ENCODE results near the gene TES. TPM values are rescaled to one million over a fixed set of nuclear protein-coding genes. Genes with fewer than 3 reads are reported as not detected.

Gene TES
- polyA plus RNA-seq, 3 donors, result 21.5 to 28.4 (median 23.4) TPM

DNA sequence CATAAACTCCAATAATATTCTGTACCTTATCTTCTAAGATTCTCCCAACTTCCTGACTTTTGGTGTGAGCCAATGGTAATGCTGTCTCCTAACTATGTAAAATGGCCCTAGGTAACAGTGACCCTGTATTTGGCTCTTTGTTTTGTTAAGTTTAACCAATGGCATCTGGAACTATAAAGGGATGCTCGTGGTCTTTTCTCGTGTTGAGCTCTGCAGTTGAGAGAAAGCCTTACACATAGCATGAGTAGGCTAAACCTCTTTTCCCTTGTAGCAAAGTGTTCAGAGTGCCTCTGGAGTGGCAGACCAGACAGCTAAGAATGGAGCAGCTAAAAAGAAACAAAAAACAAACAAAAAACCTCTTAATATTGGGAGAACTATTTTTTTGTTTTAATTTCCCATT lies 5.2 kb downstream of the TES start:
- no peak overlapping the region for H3K27ac ChIP-seq (ENCODE audit: low read depth, low read length)
- WGBS, 3 donors, result 61 to 89% (median 89%) methylated on average over 2 of the region's 2 CpGs

DNA sequence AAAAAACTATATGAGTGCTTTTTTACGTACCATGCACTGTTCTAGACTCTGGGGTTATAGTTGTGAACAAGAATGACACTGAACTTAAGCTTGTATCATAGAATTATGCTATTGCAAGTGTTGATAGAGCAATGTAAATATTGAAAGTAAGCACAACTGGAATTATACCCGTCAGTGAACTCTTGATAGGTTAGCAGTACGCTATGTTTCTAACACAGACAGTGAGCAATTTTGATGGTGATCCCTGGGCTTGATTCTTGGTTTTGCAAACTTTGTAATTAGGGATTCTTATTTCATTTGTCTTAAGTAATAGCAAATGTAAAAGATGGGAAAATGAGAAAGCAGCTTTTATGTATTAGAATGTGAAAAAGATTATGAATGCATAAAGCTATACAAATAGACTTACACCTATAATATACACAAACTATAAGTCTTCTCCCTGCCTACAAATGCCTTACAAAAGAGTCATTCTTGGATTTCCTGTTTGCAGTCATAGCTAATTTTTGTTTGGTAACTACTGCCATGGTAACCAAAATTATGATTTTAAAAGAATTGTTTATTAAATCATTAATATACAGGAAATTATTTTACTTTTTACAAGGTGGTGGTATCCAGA lies 6.7 kb downstream of the TES start:
- 36 to 87% (median 86%) methylated on average over 3 of the region's 3 CpGs for WGBS, 3 donors
- no peak overlapping the region for H3K27ac ChIP-seq (ENCODE audit: low read depth, low read length)

DNA sequence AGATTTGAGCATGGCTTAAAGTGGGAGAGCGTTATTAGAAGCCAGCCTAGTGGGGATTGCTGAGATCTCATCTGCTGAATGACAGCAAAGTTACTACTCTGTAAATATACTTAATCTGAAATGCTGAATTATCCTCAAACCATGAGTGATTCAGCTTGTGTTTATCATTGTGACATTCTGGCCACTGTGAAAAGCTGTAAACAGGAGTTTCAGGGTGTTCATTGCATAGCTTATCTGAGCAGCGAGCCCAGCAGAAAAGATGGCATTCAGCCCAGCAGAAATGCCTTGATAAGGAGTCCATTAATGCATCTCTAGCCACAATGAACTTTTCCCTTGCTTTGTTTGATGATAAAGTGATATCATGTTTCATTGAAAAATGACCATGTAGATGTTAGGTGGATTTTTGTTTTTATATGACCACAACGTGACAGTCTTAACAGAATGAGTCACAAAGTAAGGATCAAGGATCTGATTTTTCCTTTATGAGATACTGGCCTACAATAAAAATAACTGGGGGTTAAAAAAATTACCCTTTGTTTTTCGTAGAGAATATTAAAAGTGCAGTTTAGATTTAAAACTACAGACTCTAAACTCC lies 7.8 kb downstream of the TES start:
- no peak overlapping the region for H3K27ac ChIP-seq (ENCODE audit: low read depth, low read length)
- WGBS, 3 donors, result 31 to 54% (median 41%) methylated on average over 4 of the region's 4 CpGs

DNA sequence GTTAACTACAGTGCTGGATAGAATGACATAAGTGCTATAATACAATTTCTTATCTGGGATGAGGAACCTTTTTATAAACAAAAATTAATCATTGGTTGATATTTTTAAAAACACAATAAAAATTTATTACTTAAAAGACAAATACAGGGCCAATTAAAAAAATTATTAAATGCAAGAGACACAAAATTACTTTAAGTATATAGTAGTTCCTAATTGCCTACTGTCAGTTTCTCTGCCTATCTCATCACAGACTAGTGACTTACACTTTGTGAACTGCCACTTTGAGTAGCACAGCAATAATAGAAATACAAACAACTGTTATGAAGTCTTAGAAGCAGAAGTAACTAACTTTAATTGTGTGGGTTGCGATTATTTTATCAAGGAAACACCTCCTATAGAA lies 8.4 kb downstream of the TES start:
- no peak overlapping the region for H3K27ac ChIP-seq (ENCODE audit: low read depth, low read length)
- 0 to 67% (median 55%) methylated on average over 1 of the region's 1 CpG for WGBS, 3 donors

DNA sequence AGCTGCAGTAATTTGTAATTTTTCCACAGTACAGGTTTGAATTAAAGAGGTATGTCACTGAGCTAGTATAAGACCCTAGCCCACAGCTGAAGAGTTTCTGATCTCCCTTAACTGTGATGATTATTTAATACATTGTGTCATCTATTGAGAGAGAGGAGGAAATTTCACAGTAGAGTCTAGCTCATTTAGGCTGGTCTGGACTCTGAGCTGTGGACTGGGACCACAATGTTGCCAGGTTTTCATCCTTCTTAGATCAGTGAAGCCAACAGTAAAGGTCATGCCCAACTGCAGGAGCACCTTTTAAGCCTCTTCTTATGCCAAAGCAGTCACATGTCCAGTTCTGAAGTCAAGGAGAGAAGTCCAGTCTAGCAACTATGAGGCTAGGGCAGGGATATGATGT lies 8.9 kb downstream of the TES start:
- H3K27ac ChIP-seq (ENCODE audit: low read depth, low read length), result no peak overlapping the region

DNA sequence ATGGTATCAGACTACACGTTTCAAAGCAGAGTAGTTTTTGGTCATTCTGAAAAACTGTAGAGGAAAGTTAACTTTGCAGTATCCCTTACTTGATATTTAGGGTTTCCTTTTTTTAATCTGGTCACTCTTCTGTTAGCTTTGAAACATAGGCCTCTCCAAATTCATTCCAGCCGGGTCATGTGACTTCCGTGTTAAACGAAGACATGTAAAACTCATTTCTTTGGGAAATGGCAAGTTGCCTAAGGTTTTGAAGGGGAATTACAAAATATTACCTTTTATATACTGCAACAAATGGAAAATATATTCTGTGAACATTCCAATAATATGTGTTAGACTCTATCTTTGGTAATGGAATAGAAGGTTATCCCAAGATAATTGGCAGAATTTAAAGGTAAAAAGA lies 9.5 kb downstream of the TES start:
- WGBS, 3 donors, result 71 to 87% (median 82%) methylated on average over 4 of the region's 4 CpGs
- H3K27ac ChIP-seq (ENCODE audit: low read depth, low read length), result no peak overlapping the region

DNA sequence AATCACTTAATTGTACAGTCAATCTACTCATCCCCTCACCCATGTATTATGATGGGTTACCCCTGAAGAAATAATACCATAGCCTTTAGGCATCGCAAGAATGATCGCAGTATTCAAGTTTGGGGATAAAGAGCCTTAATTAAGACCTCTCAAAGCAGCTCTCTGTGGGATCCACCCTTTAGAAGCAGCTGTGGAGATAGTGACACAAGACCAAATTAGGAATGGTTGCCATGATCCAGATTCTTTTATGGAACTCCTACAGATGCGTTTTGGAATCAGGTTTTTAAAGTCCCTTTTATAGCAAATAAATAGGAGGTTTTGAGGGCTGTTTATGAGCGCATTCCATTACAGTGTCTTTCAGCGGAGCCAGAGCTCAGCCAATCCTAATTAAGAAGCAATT lies 12.2 kb downstream of the TES start:
- 90 to 93% (median 92%) methylated on average over 5 of the region's 5 CpGs for WGBS, 3 donors
- H3K27ac ChIP-seq (ENCODE audit: low read depth, low read length), result no peak overlapping the region

DNA sequence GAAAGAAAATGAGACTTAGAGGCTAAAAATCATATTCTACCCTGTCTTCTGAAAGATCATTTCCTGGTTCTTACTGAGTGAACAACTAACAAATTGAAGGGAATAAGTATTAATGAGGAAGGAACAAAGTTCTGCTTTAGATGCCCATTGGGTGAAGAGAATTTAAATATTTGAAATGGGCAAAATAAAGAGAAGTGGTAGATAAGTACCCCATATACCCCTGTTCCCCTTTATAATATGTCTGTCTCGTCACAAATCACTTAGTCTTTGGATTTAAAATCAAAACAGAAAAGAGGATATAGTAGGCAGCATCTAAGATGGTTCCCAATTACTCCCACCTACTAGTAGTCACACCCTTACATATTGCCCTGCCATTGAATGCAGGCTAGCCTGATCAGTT lies 13.2 kb downstream of the TES start:
- no peak overlapping the region for H3K27ac ChIP-seq (ENCODE audit: low read depth, low read length)

DNA sequence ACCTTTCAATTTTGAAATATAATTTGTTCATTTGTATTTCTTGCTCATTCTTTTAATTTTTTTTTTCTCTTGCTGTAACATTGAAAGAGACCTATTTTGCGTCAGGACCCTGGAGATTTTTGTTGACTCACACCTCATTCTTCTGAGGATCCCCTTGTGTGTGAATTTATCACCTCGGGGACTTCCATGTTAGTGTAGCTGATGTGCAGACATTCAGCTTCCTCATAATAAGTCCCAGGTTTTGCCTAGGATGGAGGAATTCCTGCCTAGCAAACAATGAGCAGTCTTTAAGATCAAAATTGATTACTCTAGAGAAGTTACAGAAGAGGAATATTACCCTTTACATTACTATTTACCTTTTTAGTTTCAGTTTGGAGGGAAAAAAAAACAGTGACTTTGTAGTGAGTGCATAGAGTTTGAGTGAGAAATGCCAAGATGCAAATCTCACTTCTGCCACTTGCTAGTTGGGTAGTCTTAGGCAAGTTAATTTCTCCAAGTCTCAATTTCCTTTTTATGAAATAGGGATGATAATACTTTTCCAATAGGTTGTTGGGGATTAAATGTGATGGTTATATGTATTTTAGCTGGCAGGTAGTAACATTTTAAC lies 14.3 kb downstream of the TES start:
- no peak overlapping the region for H3K27ac ChIP-seq (ENCODE audit: low read depth, low read length)
- WGBS, 3 donors, result 61 to 76% (median 71%) methylated on average over 2 of the region's 2 CpGs

More for the DNA sequence above, 13.2 kb downstream of the TES start:
- 88% methylated on average over 1 of the region's 1 CpG for WGBS, 3 donors

DNA sequence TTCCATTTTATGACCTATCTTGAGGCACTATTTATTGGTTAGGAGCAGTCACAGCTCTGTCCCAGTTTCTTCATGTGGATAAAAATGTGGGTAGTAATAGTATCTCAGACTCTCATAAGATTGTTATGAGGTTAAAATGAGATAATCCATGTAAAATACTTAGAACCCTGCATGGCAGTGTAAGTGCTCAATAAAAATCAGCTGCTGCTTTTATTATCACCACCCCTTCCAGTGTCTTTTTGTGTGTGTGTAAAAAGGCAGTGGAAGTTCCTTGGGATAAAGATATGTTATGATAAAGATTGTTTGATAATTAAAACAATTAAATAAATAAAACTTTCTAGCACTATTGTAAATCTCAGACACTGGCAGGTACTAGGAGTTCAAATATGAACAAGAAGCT lies 15.5 kb downstream of the TES start:
- H3K27ac ChIP-seq (ENCODE audit: low read depth, low read length), result no peak overlapping the region

DNA sequence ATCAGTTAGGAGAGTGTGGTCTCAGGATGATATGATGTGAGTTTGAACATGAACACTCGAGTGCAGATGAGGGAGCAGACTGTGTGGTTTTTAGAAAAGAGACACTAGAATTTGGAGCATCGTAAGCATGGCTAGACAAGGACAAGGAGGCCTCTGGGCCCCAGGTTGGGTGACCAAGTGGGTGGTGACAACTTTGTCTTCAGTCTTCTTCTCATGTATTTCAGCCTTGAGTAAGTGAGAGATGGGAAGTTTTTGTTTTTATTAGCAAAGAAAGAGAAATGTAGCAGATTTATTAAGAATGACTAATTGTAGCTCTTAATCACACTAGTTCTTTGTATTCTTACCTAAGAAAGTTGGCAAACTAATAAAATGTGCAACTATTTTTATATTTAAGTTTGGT lies 16.3 kb downstream of the TES start:
- WGBS, 3 donors, result 93 to 100% (median 97%) methylated on average over 2 of the region's 2 CpGs
- H3K27ac ChIP-seq (ENCODE audit: low read depth, low read length), result no peak overlapping the region

DNA sequence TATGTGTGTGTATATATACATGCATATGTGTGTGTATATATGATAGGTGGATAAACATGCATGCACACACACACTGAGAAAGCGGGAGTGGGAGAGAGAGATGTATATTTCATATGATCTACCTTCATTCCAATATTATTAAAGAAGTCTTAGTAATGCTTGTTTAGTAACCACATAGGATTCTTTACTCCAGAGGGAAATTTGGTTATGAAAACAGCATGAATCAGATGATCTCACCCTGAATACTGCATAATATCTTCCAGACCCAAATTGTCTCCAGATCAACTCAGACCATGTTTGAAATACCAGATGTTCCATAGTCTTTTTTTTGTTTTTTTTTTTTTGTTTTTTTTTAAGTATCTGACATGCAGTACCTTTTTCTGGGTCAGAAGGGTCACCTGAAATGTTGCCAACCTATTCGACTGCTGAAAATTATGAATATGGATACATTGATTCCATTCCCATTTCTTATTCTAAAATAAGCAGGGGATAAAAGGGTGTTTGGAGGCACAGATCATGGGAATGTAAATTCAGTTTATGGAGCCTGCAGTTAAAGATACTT lies 17.4 kb downstream of the TES start:
- WGBS, 3 donors, result 56 to 66% (median 65%) methylated on average over 2 of the region's 2 CpGs
- H3K27ac ChIP-seq (ENCODE audit: low read depth, low read length), result no peak overlapping the region

DNA sequence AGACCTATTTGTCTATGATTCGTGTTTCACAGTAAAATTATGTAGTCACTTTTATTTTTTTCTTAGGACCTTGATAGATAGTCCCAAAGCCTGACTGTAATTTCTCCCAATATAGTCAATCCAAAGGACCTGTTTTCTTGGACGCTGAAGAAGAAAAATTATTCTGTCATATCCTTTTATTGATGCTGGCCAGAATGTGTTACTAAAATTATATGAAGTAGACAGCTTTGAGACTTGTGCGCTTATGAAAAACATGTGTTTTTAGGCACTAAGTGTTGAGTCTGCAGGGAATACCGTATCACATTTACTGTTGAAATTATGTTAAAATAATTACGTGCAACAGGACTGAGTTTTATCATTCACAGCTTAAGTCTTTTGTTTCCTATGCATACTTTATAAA lies 17.9 kb downstream of the TES start:
- 44 to 68% (median 57%) methylated on average over 5 of the region's 5 CpGs for WGBS, 3 donors
- H3K27ac ChIP-seq (ENCODE audit: low read depth, low read length), result no peak overlapping the region

DNA sequence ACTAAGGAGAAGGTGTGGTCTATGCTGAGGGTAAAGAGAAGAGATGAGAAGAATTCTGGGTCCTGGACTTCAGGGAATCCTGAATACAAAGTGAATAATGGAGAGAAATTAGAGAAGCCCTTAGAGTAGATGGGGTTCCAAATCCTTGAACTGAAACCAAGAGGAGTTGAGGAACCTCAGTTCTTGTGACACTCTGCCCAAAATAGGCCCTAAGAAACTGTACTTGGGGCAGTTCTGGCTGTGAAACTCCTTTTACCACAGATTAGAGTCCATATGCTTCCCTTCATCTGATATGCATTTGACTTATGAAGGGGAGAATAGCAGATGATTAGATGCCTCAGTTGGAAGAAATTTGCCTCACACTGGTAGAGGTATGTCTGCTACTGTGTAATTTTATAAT lies 19.0 kb downstream of the TES start:
- no peak overlapping the region for H3K27ac ChIP-seq (ENCODE audit: low read depth, low read length)

DNA sequence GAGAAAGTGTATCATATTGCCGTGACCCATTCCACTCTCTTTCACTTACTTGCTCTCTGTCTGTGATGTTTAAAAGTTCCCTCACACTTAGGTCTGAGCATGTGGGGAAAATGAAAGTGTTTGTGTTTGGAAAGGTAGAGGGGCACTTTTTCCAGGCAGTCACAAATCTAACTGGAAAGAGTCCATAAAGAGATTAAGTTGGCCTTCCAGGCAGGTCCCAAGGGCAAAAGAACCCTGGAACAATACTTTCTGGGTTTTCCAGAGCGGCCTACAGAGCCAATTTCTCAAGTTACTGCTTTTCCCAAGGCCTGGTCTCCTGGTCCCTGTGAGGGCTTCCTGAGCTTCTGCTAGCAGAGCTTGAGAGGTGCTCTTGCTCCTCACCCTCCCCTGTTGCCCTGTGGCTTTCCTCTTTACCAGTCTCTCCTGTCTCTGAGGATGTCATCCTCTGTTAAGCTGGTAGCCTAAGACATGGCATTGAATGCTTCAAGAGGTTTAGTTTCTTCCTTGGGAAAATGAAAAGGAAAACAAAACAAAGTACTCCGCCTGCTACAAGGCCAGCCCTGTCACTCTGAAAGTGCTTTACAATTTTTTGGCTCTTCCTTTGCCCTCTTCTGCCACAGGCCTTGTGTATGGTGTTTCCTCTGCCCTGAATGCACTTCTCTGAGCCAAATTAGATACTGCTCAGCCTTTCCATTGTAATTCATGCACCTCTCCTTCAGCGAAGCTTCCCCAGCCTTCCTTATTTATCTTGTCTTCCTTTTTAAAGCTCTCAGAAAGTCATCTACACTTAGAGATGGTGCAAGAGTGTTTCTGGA lies 20.1 kb downstream of the TES start:
- 48 to 65% (median 59%) methylated on average over 4 of the region's 4 CpGs for WGBS, 3 donors

DNA sequence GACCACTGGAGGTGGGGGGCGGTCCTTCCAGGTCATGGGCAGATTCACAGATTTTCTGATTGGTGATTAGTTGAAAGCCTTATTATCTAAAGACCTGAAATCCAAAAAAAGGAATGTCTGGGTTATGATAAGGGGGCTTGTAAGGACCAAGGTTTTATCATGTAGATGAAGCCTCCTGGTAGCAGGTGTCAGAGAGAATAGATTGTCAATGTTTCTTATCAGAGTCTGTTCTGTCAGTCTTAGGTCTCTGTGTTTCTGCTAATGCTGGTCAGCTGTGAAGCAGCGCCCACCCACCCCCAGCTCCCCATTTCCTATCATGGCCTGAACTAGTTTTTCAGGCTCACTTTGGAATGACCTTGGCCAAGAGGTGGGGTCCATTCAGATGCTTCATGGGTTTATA lies 21.2 kb downstream of the TES start:
- 98% methylated on average over 2 of the region's 2 CpGs for WGBS, 3 donors
- no peak overlapping the region for H3K27ac ChIP-seq (ENCODE audit: low read depth, low read length)

More for the DNA sequence above, 20.1 kb downstream of the TES start:
- peak overlapping the region; percentile 83 for H3K27ac ChIP-seq (ENCODE audit: low read depth, low read length)

DNA sequence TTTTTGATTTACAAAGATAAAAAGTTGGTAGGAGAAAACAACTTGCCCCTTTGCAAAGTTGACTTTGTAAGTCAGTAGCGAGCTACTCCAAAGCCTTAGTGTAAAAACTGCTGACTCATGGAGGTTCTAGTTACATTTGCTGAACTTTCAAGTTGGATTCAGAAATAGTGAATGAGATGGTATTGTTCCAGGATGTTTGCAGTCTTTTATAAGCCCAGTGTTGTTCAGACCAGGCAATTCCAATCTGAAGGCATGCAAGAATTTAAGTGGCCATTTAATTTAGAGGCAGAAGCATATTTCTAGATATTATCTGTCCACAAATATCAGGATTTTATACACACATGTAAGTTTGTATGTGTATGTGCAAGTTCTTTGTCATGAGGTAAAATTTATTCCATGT lies 21.6 kb downstream of the TES start:
- H3K27ac ChIP-seq (ENCODE audit: low read depth, low read length), result no peak overlapping the region
- WGBS, 3 donors, result 28 to 47% (median 44%) methylated on average over 1 of the region's 1 CpG

DNA sequence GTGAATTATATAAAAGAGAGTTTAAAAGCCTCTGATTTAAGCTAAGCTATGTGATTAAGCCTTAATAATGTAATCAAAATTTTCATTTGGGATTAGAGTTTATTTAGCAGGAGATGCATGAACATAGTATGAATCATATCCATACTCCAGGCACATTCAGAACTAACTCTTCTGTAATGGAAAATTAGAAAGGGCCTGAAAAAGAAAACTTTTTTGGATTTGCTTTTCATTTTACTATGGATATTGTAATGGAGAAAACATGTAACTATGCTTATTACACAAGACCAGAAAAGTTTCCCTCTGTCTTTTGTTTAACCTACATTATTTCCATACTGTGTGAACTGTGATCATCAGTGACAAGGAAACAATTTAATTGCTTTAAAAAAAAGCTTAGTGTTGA lies 22.0 kb downstream of the TES start:
- H3K27ac ChIP-seq (ENCODE audit: low read depth, low read length), result no peak overlapping the region

DNA sequence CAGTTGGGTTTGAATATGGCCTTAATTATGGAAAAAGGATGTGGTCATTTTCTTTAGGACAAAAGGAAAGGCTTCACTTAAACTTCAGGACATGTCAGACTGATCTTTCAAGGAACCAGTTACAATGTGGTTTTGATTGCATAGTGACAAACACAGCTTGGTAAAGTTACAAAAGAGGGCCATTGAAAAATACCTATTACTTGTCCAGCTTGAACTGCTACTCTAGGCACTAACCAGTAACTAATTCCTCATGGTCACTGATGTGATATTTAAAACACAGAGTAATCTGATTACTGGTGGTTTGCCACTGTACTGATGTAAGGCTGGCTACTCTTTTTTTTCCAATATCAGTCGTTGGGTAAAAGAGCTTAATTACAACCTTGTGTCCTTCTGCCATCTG lies 22.6 kb downstream of the TES start:
- no peak overlapping the region for H3K27ac ChIP-seq (ENCODE audit: low read depth, low read length)
- WGBS, 3 donors, result 66 to 73% (median 66%) methylated on average over 1 of the region's 1 CpG
